H54 (cell line): ENCODE results near the gene GIPC1.

Experiments used
- DNase-seq: peaks from one replicate; pipeline ENCODE4 v3.0.0; 2011; ENCODE audit warnings: low spot score, mixed read lengths; ENCODE audit not compliant: insufficient read length
- FAIRE-seq: peaks from 3 replicates; lab custom pipeline; 2011; peaks lifted over from hg19 to GRCh38; lab: Jason Lieb, UNC
- POLR2A ChIP-seq: IDR thresholded peaks from 2 replicates; pipeline ENCODE4 v1.6.1; 2011; ENCODE audit warnings: low read depth, mild to moderate bottlenecking, low read length

The GIPC1 gene

DNA sequence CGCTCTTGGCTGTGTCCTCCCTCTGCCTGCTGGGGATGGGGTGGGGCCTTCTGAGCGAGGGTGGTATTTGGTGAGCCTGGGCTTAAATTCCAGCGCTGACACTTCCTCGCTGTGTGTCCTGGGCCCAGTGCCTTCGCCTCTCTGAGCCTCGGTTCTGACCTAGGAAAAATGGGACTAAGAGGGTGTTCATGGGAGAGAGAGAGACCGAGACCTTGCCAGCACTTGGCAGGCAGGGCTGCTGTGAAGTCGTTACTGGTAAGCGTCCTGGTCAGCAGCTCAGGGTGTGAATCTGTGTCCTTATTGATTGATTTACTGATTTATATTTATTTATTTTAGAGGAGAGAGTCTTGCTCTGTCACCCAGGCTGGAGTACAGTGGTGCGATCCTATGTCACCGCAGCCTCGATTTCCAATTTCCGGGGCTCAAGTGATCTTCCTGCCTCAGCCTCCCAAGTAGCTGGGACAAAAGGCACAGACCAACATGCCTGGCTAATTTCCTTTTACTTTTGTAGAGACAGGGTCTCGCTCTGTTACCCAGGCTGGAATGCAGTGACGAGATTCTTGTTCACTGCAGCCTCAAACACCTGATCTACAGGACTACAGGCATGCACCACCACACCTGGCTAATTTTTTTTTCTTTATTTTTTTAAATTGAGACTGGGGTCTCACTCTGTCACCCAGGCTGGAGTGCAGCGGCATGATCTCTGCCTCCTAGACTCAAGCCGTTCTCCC is 60.4 kb downstream of the GIPC1 start:
- DNase-seq (no peak), FAIRE-seq (no peak)
- TF ChIP-seq POLR2A = no peak

DNA sequence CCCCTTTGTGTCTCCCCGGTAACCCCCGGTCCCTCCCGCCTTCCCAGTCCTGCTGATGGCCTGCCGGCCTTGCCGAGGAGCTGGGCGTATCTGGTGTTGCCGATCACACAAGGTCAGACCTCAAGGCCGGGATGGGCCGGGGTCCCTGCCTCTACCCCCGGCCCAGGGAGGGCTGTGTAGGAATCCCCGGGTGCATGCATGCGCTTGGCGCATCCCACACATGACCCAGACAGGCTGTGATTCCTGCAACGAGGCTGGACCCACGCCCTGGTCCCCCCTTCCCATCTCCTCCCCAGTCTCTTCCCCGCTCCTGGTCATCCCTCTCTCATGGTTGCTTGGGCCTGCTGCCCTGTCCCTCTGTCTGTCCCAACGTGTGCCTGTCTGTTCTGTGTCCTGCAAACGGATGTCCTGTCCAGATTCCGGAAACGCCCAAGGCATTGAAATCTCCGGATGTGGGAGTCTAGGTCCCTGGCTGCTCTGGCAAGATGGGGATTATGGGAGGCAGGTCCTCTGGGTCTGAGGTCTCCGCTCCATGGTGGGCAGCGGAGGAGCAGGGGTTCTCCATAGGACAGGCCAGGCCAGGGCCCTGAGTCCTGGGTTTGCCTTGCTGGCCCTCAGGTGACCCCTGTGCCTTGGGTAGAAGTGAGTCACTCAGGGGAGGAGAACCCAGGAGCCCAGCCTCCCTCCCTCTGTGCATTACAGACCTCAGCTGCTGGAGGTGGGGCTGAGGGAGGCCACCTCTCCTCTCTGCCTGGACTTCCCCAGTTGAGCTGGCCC is 61.2 kb downstream of the GIPC1 start:
- no peak; the same call in 1 of the 2 replicates for TF ChIP-seq POLR2A
- DNase-seq (peak; percentile 79), FAIRE-seq (peak; percentile 62)

DNA sequence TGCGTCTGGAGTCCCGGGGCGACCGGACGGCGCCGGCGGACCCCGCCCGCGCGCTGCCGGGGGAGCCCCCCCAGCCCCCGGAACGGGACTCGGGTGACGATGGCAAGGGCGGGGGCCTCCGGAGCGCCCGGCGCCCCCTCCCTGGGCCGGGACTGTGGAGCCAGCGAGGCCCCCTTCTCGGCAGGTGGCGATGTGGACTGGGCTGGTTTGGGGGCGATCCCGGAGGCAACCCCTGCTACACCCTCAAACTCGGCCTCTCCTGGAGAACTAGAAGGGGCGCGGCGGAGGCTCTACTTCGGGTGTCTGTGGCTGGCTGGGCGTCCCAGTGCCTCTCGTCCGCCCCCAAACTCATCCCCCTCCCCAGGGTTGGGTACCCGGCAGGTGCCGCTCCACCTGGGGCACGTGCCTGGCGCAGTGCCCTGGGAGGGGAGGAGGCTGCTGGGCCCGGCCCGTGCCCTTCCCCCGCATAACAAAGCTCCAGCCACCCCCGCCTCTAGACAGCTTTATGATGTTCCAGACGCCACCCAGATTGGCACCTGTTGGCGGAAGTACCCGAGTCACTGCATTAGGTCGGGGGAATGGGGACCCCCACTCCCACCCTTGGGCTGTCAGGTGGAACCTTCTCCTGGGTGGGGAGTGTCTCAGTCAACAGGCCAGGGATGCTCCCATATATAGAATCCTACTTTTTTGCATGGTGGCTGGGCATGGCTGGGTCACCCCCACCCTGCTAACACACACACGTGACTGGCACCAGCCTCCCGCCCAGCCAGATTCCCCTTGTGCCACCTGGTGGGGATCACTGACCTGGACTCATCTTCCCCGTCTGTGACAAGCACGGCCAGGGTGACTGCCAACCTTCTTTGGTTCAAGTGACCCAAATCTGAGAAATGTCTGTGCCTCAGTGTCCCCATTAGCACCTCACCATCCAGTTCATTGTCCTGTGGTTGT is 62.1 kb downstream of the GIPC1 start:
- no peak for DNase-seq
- no peak for TF ChIP-seq POLR2A
- FAIRE-seq = no peak

DNA sequence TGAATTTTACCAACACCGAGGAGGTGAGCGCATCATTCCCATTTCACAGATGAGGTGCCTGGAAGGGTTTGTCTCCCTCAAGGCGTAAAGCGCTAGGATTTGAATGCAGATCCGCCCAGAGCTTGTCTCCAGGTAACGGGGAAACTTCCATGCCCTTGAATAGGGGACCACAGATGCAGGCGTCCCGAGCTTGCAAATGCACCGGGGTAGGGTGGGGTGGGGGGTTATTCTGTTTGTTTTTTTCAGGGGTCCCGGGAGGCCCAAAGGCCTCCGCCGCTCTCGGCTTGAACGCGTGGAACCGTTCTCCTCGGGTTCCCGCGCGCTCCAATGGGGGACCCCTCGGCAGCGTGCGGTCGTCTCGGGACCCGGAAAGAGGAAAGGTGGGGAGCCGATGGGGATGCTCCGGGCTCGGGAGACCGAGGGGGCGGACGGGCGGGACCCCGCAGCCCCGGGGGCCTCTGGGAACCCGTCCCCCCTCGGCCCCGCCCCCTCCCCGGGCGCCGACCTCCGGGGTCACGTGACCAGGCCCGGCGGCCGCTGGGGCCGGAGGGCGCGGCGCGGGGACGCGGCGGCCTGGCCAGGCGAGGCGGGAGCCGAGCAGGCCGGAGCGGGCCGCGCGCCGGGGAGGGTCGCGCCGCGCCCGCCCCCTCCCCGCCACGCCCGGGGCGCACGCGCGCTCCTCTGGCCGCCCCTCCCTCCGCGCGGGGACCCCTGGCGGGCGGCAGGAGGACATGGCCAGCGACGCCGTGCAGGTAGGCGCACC is 63.0 kb downstream of the GIPC1 start, which contains the start of gene PKN1:
Gene PKN1 (plus strand): TSS at position 516 of the 763 bp plus-strand sequence. CDS start 216 bp downstream, at position 732.
- TF ChIP-seq POLR2A = peak; percentile 47; the same call in 1 of the 2 replicates
- FAIRE-seq = no peak
- no peak for DNase-seq

DNA sequence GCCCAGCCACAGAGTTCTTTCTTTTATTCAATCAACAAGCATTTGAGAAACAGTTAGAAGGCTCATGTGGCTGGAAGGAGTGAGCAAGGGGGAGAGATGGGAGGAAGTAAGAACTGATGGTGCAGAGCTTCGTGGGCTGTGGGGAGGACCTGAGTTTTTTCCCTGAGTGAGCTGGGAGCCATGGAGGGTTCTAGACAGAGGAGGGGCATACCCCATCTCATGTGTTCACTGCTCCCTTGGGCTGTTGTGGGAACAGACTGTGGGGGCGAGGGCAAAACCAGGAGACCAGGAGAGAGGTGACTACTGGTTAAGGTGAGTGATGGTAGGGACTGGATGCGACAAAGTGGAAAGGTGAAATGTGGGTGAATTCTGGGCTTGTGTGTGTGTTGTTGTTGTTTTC is 65.2 kb downstream of the GIPC1 start:
- FAIRE-seq (no peak), DNase-seq (no peak)
- no peak for TF ChIP-seq POLR2A

DNA sequence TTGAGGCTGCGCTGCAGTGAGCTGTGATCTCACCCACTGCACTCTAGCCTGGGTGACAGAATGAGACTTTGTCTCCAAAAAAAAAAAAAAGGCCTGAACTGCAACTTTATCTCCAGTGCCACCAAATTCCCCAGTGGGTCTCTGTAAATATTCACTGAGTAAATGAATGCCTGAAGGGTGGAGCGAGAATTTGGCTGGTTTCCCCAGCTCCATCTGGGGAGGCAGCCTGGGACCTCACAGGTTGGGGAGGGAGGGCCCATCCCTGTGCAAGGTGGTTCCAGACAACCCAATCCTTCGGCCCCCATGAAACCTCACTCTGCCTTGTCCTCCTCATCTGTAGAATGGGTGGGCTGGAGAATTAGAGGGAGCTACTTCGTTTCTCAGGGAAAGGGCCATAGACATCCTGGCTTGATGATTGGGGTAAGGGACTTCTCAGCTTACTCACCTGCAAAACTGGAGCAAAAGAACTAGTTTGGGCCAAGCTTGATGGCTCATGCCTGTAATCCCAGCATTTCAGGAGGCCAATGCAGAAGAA is 67.0 kb downstream of the GIPC1 start:
- FAIRE-seq = no peak
- no peak for TF ChIP-seq POLR2A
- no peak for DNase-seq
